Frontal cortex (tissue), 4 donors: ENCODE data around the gene CCDC88A. TPM values are rescaled to one million over a fixed set of nuclear protein-coding genes. Genes with fewer than 3 reads are reported as not detected.
"Not testable (repeated sequence)": the region's sequence is repeated elsewhere in the genome, so short reads cannot be mapped to it uniquely, and the experiment has no call there.

Experiments
- DNase-seq, 2 donors: peaks; one replicate each; pipeline ENCODE4 v3.0.0; 2012; ENCODE audit warnings: low spot score in 2 of 2
- FAIRE-seq: peaks from 2 replicates; lab custom pipeline; 2012; peaks lifted over from hg19 to GRCh38; lab: Jason Lieb, UNC
- total RNA-seq: library from RNA; depleted of rRNA; stranded (reverse); fragments of >200 nt; gene quantifications from one replicate; pipeline ENCODE4 v1.2.3, GENCODE V29; 2014
- donor health status: control.
- donor health status: control.
- donor health status: control.

CCDC88A gene
- total RNA-seq, 1 donor from 2014 or later: 273 TPM

- DNase-seq (no peak), FAIRE-seq (no peak)
Measured at GRCh38 chr2:55391615-55392242, 27.9 kb downstream of the CCDC88A start.

GRCh38 chr2:55391155-55391554 is 28.5 kb downstream of the CCDC88A start:
- no peak for FAIRE-seq
- DNase-seq: no peak

GRCh38 chr2:55385516-55385915 is 34.1 kb downstream of the CCDC88A start:
- not testable (repeated sequence) for FAIRE-seq, DNase-seq

- no peak for DNase-seq
- no peak for FAIRE-seq
Measured at GRCh38 chr2:55384786-55385185, 34.9 kb downstream of the CCDC88A start.

GRCh38 chr2:55371376-55371775 is 48.3 kb downstream of the CCDC88A start:
- no peak for DNase-seq
- no peak for FAIRE-seq

- DNase-seq (no peak), FAIRE-seq (no peak)
Measured at GRCh38 chr2:55370208-55370607, 49.4 kb downstream of the CCDC88A start.

GRCh38 chr2:55365303-55365702 is 54.4 kb downstream of the CCDC88A start:
- DNase-seq: no peak
- FAIRE-seq: peak; percentile 21

GRCh38 chr2:55364189-55365055 is 55.2 kb downstream of the CCDC88A start:
- FAIRE-seq: peak; percentile 99
- peak; percentile 47 to 51 for DNase-seq

- no peak for DNase-seq
- FAIRE-seq: no peak
Measured at GRCh38 chr2:55363636-55364035, 56.0 kb downstream of the CCDC88A start.

GRCh38 chr2:55361465-55362189 is 58.0 kb downstream of the CCDC88A start:
- DNase-seq: no peak
- peak; percentile 57 for FAIRE-seq

- FAIRE-seq (no peak), DNase-seq (no peak)
Measured at GRCh38 chr2:55358451-55358850, 61.2 kb downstream of the CCDC88A start.

GRCh38 chr2:55357927-55358326 is 61.7 kb downstream of the CCDC88A start:
- FAIRE-seq: no peak
- DNase-seq: no peak

GRCh38 chr2:55357164-55357563 is 62.5 kb downstream of the CCDC88A start:
- FAIRE-seq: no peak
- DNase-seq: no peak

GRCh38 chr2:55356136-55356535 is 63.5 kb downstream of the CCDC88A start:
- not testable (repeated sequence) for DNase-seq, FAIRE-seq

GRCh38 chr2:55355451-55355850 is 64.2 kb downstream of the CCDC88A start:
- FAIRE-seq (no peak), DNase-seq (no peak)

- FAIRE-seq: no peak
- DNase-seq: no peak
Measured at GRCh38 chr2:55351672-55352071, 68.0 kb downstream of the CCDC88A start.

- FAIRE-seq: no peak
- no peak for DNase-seq
Measured at GRCh38 chr2:55345064-55345463, 74.6 kb downstream of the CCDC88A start.

- FAIRE-seq (no peak), DNase-seq (no peak)
Measured at GRCh38 chr2:55338268-55338667, 81.4 kb downstream of the CCDC88A start.

GRCh38 chr2:55334728-55335127 is 84.9 kb downstream of the CCDC88A start:
- FAIRE-seq: peak; percentile 54
- no peak for DNase-seq

- FAIRE-seq (no peak), DNase-seq (no peak)
Measured at GRCh38 chr2:55330541-55331297, 88.9 kb downstream of the CCDC88A start.
